Measurements from ENCODE around the gene EPHA1. TPM values are rescaled to one million over a fixed set of nuclear protein-coding genes. Genes with fewer than 3 reads are reported as not detected.

The EPHA1 gene
- total and polyA plus RNA-seq, 2 donors (not counting 3 experiments of a cell fraction or from before 2014, with no cell fraction given) = 0.07 TPM; not detected in 1

GRCh38 chr7:143455491-143455890 is 46.8 kb upstream of the EPHA1 start:
- no TSS peak for BruUV-seq (replicated peaks)
- CTCF ChIA-PET = interaction anchor here (1.0 kb wide), 1 partner anchor 57 kb away, joined by 4 read pairs; no protein-coding TSS in a partner anchor
- Histone ChIP-seq H3K27ac (ENCODE audit: insufficient read depth, low read depth, low read length) (no peak overlapping the region), H3K9ac (replicated peaks; ENCODE audit: extremely low read depth, insufficient read depth, low read length) (no peak overlapping the region), H3K4me2 (ENCODE audit: insufficient read depth, low read length) (no peak overlapping the region), H3K36me3 (ENCODE audit: control insufficient read depth in 2 of 2, extremely low read depth in 1 of 2, insufficient read depth in 2 of 2, low read length in 2 of 2) (no peaks in the 10 kb centered on the region), H3K9me3 (replicated peaks; ENCODE audit: control insufficient read depth, insufficient read depth, low read length) (no peaks in the 10 kb centered on the region), H4K20me1 (replicated peaks; ENCODE audit: control insufficient read depth, extremely low read depth, insufficient read depth, low read length) (no peaks in the 10 kb centered on the region), H3K79me2 (ENCODE audit: control insufficient read depth, insufficient read depth, low read length) (no peaks in the 10 kb centered on the region), H3K27me3 (ENCODE audit: control insufficient read depth in 2 of 2, insufficient read depth in 2 of 2, low read length in 2 of 2) (no peaks in the 10 kb centered on the region), H2AFZ (ENCODE audit: low read depth, low read length) (no peak overlapping the region), H3K9me1 (replicated peaks; ENCODE audit: control insufficient read depth, extremely low read depth, insufficient read depth, low read length) (no peaks in the 10 kb centered on the region), H3K4me3 (replicated peaks in 1 of 3; ENCODE audit: insufficient read depth in 1 of 3, low read depth in 1 of 3, low read length in 3 of 3) (no peak overlapping the region), H3K4me1 (ENCODE audit: control insufficient read depth, extremely low read depth, insufficient read depth, low read length) (peaks cover 13% of the 10 kb centered on the region)
- TF ChIP-seq JUN (IDR thresholded peaks at IDR 0.05; ENCODE audit: borderline replicate concordance, insufficient read depth, insufficient read length, low read depth) = no peak
- no peak for TF ChIP-seq POLR2A (IDR thresholded peaks at IDR 0.05; ENCODE audit: low read depth, low read length)
- TF ChIP-seq EZH2 (IDR thresholded peaks at IDR 0.05; ENCODE audit: borderline replicate concordance, low read depth, low read length, severe bottlenecking) = no peak
- no peak for TF ChIP-seq POLR2AphosphoS5 (IDR thresholded peaks at IDR 0.05; ENCODE audit: insufficient read depth, low read depth, low read length)
- TF ChIP-seq GATA2 (IDR thresholded peaks at IDR 0.05; ENCODE audit: insufficient read depth, insufficient read length, low read depth, low read length) = no peak
- no peak for TF ChIP-seq FOS (IDR thresholded peaks at IDR 0.05; ENCODE audit: borderline replicate concordance, insufficient read depth, low read length)
- no peak for TF ChIP-seq CTCF (IDR thresholded peaks at IDR 0.05; ENCODE audit: extremely low read depth in 1 of 2, insufficient read depth in 1 of 2, low read depth in 1 of 2, low read length in 2 of 2)
- no peak for TF ChIP-seq MYC (IDR thresholded peaks at IDR 0.05; ENCODE audit: low read depth, low read length)
- TF ChIP-seq MAX (IDR thresholded peaks at IDR 0.05; ENCODE audit: insufficient read depth, insufficient read length) = no peak
- FAIRE-seq (no peak), DNase-seq (ENCODE audit: low read depth, low spot score) (no peak)
- dilution Hi-C loops (cut with MboI; ENCODE audit: extremely low pct_ligation_motif_present, low sequenced_read_pairs) (no loop called here), intact Hi-C loops (cut with micrococcal nuclease) (no loop called here)
- POLR2A ChIA-PET = no interaction called here

Data from endothelial cell of umbilical vein (primary cell).